GM19324 (cell line): ENCODE results near the gene MAP3K5.
"Not testable (repeated sequence)": the region's sequence is repeated elsewhere in the genome, so short reads cannot be mapped to it uniquely, and the experiment has no call there.

Experiments used
- ATAC-seq: cut with Tn5 transposase; IDR thresholded peaks from one replicate; pipeline ENCODE4 v1.9.1; 2021; ENCODE audit warnings: mild to moderate bottlenecking, moderate library complexity; ENCODE audit not compliant: unreplicated experiment, low FRiP score

The MAP3K5 gene

DNA sequence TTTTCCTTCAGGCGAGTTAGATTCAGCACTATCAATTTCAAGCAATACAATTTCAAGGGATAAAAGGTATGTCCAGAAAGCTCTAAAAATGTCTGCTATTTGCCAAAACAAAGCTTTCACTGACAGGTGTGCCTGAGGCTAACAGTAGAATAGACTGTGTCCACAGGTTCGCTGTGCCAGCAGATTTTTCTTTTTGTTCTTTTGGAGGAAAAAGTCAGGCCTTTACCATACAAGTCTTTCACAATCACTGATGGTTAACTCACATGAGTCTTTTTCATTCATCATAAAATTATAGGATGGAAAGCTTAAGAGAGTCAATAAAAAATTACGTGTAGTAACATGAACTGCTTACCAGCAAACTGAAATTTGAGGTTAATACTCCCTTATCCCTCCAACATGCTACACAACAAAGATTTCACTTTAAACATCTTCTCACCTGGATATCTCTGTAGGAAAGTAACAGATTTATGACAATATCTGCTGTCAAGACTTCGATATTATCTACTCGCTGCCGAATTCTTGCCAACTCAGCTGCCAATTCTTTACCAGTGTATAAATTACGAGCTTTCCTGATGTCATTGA, 95.4 kb downstream of the MAP3K5 start:
- no peak for ATAC-seq

DNA sequence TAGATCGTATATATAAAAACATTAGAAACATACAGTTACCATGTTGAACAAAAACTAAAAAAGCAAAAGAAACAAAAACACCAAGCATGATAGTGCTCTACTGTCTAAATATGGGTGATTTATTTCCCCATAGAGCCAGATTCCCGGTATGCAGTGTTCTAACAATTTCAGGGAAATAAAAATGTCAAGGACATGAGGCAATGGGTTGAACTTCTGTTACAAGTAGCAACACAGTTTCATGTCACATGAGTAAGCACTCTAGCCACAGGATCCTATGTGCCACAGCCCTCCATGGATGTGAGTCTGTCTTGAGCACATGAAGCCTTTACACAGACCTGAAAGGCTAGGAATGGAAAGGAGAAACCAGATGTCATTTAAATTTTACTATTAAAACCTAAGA, 96.0 kb downstream of the MAP3K5 start:
- ATAC-seq = no peak

DNA sequence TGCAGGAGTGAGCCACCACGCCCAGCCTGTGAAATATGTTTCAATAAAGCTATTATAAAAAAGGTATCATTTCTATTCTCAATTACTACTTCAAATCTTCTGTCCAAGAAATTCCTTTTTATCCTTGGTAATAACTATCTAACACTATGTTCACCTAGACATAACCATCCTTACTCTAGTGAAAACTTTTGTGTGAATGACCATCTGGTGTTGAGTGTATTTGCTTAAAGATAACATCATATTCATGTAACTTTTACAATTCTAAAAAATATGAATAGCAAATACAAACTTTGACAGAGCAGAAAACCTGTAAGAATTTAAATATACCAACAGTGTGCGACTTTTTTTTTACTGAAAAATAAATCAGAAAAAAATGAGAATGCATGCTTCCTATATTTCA, 96.9 kb downstream of the MAP3K5 start:
- no peak for ATAC-seq

DNA sequence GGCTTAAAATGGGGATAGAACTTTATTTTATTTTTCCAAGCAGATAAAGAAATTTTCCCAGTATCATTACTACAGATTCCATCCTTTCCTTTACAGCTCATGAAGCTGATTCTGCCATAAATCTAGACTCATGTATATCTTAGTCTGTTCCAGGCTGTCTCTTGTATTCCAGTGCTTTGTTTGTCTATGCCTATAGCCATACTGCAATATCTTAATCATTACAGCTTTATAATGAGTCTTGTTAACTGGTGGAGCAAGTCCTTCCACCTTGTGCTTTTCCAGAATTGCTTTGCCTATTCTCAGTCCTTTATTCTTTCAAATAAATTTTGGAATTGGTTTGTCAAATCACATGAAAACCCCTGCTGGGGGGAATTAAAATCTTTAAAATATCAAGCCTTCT, 99.2 kb downstream of the MAP3K5 start:
- no peak for ATAC-seq

DNA sequence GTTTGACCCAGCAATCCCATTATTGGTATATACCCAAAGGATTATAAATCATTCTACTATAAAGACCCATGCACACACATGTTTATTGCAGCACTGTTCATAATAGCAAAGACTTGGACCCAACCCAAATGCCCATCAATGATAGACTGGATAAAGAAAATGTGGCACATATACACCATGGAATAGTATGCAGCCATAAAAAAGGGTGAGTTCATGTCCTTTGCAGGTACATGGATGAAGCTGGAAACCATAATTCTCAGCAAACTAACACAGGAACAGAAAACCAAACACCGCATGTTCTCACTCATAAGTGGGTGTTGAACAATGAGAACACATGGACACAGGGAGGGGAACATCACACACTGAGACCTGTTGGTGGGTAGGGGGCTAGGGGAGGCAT, 104.4 kb downstream of the MAP3K5 start:
- ATAC-seq = not testable (repeated sequence)

GRCh38 chr6:136685540-136686108, 106.7 kb downstream of the MAP3K5 start:
- ATAC-seq = no peak

DNA sequence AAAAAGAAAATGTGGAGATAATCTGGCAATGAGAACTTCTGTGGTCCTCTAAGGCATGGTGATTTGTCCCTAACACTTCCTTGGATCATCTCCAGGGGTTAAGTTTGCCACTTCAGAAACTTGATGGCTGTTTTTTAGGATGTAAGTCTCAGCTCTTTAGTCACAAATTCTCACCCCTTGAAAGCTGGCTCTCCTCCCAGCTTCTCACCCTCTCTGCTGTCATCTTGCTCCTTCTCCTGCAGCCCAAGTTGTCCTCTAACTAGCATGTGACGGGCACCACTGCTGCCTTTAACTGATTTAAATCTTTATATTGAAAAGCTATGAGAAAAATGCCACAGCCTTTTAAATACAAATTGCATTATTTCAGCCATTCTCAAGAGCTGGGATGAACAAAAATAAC, 107.8 kb downstream of the MAP3K5 start:
- ATAC-seq = no peak

- no peak for ATAC-seq
These were observed 108.9 kb downstream of the MAP3K5 start for GRCh38 chr6:136683209-136683941.

DNA sequence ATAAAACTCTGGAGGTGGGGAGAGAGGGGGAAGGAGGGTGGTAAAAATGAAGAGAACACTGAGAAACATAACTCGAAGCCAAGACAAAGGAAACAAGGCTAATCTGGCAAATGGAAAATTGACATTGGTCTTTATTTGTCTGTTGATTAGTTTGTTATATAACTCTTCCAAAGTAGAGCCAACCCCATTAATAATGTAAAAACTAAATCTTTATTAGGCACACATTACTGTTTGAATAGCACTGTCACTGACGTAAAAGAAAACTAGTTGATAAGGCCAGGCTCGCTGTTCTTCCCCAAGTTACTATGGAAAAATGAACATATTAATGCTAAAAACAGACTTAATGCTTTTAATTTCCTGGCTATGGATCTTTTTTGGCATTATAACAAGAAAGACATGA, 110.0 kb downstream of the MAP3K5 start:
- ATAC-seq = no peak

- ATAC-seq = no peak
These were observed 114.5 kb downstream of the MAP3K5 start for GRCh38 chr6:136677822-136678221.

DNA sequence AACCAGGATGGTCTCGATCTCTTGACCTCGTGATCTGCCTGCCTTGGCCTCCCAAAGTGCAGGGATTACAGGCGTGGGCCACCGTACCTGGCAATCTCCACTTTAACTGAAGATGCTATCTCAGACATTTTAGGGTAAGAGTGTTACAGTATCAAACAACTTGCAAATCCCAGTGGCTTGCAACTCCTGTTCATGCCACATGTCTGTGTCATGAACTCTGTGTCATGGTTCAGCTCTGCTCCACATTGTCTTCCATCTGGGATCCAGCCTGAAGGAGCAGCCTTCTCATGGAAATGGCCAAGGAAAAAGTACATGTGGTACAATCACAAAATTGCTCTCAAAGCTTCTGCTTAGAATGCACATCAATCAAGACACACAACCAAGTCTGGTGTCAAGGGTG, 114.9 kb downstream of the MAP3K5 start:
- ATAC-seq = no peak

GRCh38 chr6:136676075-136676474, 116.2 kb downstream of the MAP3K5 start:
- ATAC-seq = no peak

- no peak for ATAC-seq
These were observed 118.7 kb downstream of the MAP3K5 start for GRCh38 chr6:136673571-136673970.

- ATAC-seq = no peak
These were observed 120.1 kb downstream of the MAP3K5 start for GRCh38 chr6:136672144-136672543.

DNA sequence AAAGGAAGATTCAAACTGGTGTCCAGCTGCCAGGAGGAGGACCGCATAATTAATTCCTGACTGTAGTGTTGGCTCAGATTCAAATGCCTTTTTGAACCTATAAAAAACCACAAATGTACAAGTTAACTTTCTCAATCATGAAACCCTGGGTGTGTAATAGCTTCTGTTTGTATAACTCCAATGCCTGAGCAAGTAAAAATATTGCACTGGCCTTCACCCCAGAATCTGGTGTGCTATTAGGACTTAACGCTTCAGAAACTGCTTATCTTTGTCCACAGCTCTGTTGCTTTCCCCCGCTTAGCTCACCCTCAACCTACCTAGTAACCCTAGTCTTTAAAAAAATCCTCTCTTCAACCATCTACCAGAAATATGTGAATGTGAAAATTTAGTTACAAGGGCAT, 123.0 kb downstream of the MAP3K5 start:
- no peak for ATAC-seq

DNA sequence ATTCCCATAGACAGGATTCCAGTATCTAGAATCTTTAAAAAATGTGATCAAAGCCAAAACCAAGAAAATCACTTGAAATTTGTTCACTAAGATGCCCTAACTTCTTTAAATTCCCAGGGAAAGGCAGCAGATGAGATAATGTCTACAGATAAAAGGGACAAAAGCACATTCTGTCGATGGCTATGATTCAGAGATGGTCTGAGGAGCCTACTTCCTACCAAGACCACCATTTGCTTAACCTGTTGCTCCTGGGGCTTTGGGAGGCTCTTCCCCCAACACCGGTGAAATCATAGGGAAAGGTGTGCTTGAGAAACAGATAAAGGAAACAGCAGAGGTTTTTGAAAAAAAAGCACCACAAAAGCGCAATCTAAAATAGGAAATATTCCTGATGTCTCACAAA, 123.7 kb downstream of the MAP3K5 start:
- ATAC-seq = no peak

DNA sequence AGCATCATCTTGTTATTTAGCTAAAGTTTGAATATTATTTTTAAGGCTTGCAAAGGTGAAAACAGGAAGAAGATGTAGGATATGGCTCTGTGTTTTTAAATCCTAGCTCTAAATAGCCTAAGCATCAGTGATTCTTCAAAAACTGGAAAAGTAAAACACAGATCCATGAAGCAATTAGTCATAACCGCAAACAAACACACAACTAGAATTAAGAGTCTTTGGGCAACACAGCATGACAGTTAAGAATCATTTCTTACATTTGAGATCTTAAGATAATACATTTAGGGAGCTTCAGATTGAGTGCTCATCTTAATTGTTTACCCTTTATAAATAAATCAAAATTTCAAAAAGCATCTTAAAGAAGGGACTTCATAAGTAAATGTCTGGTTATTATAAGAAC, 126.2 kb downstream of the MAP3K5 start:
- ATAC-seq = no peak

DNA sequence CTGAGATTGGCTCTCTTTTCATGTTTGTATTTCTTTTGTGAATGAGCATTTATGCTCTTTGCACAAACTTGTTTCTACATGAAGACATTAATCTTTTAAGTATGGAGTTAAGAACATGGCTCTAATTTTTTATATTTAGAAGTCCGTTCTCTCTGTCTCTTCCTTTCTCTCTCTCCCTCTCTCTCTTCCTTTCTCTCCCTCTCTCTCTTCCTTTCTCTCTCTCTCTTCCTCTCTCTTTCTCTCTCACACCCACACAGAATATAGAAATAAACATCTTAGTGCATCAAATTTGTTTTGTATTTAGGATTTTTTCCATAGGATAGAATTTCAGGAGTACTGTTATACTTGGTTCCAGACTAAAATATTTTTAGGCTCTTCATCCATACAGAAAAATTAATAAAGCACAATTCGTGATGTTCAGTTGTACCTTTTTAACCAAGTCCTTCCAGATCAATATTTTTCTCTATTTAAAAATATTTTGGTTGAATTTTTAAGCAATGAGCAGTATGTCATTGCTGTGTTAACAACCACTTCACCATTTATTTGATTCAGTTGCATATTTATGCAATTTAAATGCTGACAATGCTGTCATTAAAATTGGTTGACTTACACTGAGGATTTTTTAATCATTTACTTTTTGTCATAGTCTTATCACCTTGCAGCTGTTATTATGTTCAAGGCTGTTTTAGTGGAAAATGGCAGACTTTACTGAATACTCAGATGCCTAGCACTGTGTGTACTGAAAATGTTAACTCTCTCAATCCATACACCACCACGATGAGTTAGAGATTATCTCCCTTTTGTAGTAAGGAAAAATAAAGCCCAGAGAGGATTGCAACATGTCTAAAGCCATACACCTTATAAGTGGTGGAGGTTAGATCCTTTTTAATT, 129.7 kb downstream of the MAP3K5 start:
- ATAC-seq = no peak

DNA sequence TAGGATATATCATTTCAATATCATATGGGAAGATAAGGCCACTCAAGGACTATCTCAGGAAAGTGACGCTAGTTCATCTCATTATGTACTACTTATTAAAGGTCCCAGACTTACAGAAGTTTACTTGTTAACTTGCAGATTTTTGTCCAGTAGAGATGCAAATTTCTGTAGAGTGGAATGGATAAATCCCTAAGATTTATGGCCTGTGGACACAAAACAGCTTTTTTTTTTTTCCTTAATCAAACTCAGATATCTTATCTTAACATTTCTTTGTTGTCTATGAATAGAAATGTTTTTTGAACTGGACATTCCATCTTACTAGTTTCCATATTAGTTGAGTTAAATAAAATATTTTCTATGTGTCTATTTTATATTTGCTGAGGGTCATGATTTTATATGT, 131.6 kb downstream of the MAP3K5 start:
- ATAC-seq = no peak

GRCh38 chr6:136659991-136660499, 132.2 kb downstream of the MAP3K5 start:
- no peak for ATAC-seq

GRCh38 chr6:136658711-136659110, 133.6 kb downstream of the MAP3K5 start:
- no peak for ATAC-seq
